Activated CD8-positive, alpha-beta memory T cell treated with anti-CD3 and anti-CD28 coated beads, Interleukin-2, amount 50 U/mL, for 1 hour (primary cell): Measurements from ENCODE around the gene IFNA17.
"Not testable (repeated sequence)": the region's sequence is repeated elsewhere in the genome, so short reads cannot be mapped to it uniquely, and the experiment has no call there.

Experiments used
- DNase-seq: peaks from one replicate; pipeline ENCODE4 v3.0.0-alpha.2; 2020; ENCODE audit errors: extremely low read depth

Gene IFNA17

DNA sequence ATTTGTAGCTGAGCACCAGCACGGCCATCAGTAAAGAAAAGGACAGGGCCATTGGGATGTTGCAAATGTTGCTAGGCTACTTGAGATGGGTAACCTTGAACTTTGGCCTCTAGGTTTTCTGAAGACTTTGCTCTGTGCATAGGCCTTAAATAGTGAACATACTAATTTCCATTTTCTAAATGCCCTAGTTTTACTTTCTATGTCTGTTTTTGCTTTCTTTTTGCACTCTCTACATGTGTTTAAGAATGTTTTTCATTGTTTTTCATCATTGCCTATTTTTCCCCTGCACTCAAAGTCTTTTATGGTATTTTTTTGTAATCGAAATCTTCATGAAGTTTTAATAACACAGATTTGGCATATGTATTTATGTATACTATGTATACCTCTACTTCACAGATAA, at the start of gene IFNA17:
TSS of gene IFNA17 (minus strand) at position 101 of the 400 bp plus-strand sequence. CDS start at position 52, 49 bp downstream.
- no peak for DNase-seq

DNA sequence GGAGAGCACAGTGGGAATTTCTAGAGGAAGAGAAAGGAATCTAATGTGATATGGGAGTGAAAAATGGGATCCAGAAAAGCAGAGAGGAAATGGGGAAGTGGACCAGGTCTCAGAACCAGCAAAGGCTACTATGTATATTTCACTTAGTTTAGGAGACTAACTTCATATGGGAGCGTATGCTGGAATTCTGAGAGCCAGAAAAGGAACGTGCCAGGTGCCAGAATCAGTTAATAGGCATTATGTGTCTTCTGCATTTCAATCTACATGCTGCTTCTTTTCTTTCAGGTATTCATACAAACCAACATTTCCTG, 40.3 kb upstream of the IFNA17 start:
- no peak for DNase-seq

DNA sequence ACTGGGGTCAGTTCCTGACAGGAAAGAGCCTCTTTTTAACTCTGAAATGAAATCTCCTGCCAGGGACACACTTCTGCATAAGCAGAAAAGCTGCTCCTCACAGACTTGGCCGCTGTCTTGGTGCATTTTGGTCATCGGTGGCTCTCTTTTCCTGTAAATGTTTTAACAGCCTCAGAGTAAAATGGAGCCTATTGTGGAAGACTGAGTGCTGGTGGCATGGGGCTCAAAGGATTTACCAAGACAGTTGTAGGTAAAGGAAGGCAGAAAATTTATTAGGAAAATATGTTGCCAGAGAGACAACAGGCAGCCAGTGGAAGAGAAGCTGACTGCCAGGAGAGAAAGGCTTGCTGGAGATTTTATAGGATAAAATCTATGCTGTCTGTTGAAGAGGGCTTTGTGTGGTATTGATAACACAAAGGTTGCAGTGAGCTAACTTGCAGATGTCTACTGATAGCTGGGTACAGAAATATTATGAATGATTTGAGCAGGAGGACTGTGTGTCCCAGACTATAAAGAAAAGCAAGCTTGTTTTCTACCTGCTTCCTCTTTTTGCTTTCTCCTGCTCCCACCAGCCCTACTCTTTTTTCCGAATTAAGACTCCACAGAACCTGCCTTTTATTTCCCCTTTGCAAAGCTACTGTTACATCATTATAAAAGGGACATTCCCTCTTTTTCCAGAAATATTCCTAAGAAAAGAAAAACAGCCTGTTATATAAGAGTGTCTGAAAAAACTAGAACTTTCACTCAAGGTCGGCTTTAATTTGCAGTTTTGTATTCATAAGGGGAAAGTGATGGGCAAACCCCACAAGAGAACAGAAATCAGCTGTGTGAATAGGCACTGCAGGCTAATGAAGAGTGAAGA, 39.7 kb upstream of the IFNA17 start:
- no peak for DNase-seq

DNA sequence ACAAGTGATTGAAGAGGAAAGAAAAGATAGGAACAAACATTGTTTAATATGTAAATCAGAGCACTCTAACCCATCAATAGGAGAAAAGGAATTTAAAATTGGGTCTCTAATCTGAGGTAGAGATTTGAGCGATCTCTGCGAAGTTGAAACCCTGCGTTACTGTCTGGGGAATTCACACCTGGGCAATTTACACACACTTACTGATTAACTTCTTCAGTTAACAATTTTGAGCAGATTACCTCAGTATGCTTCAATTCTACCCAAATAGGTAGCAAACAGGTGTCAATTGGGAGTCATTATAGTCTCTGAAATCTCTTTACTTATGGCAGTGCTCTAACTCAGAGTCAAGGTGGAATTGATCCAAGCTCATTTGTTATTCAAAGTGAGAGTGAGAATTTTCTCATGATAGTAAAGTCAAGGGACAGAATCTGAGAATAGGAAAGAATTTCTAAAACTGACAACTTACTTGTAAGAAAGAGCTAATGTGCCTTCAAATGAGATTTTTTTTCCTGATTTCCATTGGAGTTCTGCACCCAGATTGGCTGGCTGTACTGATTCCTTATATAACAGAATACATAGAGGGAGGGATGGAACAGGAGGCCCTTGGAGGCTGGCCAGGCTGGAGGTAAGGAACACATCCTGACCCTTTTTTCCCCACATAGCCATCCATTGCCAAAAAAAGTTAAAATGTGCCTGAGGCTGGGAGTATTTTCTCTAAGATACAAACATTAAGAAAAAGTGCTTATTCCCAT, 38.9 kb upstream of the IFNA17 start:
- no peak for DNase-seq

DNA sequence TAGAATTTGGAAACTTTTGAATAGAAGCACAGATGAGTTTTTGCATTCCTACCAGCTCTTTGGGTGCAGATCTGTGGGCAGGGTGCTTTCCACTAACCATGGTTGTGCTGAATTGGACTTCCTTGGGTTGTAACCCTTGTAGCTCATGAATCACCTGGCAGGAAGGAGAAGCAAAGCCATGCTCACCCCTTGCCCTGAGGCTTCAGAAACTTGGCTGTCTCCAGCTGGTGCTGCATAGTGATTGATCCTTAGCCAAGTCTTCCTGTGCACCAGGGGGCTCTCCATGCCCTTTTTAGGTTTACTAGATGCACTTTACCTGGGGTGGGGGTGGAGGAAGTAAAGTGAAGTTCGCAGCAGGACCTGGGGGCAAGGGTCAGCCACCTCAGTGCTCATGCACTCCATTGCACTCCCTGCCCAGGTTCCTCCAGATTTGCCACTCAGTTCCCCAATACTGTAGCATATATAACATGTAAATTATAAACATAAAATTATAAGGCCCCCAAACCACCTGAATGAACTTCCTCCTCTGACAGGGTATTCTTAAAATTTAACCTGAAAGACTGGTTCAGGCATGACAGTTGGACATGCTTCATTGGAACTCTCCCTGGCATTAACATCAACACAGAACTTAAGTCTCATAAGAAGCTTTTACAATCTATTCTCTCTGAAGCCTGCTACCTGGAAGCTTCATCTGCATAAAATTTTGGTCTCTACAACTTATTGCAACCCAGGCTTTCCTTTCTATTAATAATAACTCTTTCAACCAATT, 37.6 kb upstream of the IFNA17 start:
- no peak for DNase-seq

DNA sequence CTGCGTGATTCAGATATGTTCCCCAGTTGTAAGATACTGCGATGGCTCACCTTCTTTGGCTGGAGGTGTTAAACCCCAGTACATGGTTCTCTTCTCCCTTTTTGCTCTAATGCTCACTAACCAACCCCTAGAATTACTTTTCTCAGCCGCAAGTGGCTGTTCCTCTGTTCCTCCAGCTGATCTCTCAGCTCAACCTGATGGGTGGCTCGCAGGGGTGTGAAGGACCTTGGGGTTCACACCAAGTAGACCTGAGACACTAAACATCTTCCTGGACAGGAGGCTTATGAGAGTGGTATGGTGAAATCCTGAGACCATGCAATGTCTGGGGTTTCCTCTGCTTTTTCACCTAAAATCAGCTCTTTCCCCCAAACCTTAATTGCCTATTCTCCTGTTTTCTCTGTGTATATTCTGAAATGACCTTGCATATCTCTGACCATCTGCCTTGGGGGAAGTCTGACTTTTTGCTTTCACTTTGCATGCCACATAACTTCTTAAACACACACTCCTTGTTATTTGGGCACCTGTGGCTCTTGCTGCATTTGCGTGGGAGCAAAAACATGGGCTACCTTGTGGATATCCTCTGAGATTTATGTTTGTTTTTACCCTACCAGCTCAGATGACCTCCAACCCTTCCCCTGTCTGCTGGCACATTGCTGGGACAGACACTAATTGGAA, 27.7 kb upstream of the IFNA17 start:
- no peak for DNase-seq

DNA sequence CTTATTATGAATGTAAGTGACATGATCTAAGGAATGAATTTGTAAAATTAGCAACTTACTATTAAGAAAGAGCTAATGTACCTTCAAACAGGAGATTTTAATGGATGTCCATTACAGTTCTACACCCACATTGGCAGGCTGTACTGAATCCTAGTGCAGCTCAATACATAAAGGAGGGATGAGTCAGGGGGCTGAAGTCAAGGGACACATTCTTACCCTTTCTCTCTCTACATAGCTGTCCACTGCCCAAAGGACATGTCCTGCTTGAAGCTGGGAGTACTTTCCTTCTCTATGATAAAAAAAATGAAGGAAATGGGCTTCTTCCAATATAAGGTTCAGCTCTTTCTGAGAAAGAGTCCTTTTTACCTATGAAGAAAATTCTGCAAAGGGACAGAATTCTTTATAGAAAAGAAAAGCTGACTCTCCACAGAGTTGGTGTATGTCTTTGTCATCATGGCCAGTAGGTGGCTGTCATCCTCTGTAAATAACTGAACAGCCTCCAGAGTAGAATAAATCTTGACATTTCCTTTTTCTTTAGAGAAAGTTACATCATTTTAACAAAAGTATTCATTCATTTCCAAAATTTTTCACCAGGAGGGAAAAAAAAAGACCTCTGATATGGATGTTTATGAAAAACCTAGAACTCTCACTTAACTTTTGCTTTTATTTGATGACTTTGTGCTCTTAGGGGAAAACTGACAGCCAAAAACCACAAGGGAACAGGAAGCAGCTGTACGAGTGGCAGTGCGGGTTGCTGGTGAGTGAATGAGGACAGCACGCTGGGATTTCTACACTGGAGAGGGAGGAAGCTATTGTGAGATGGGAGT, 24.9 kb upstream of the IFNA17 start:
- DNase-seq, result no peak

DNA sequence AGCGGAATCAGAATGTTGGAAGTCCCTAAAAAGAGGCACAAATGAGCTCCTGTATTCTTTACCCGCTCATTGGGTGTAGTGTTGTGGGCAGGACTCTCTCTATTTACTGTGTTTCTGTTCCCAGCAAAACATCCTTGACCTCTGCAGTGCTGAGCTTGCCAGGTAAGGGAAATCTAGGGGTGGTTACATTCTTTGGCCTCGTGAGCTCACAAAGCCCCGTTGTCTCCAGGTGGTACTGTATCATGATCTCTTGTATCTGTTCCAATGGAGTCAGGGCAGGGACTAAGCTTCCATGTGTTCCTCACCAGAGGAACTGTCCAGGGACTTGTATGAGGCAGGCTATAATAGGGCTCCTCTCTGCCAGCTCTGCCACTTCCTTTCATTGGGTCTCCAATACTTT, 23.6 kb upstream of the IFNA17 start:
- no peak for DNase-seq

DNA sequence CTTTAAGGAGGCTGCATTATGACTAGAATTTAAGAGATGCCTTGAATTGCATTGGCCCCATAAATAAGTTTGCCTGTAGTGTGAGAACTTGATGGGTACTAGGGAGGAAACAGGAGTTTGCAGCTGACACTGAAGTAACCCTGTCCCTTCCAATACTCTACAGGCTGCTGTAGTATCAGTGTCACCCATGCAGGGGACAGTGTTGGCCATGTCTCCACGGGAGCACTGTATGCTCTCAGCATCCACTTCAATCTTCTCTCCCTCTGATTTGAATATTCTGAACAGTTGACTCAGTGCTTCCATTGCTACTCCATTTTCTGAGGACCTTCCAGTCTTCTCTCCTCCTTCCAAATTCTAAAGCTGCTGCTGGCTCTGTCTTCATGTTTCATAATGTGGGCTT, 23.2 kb upstream of the IFNA17 start:
- DNase-seq, result no peak

DNA sequence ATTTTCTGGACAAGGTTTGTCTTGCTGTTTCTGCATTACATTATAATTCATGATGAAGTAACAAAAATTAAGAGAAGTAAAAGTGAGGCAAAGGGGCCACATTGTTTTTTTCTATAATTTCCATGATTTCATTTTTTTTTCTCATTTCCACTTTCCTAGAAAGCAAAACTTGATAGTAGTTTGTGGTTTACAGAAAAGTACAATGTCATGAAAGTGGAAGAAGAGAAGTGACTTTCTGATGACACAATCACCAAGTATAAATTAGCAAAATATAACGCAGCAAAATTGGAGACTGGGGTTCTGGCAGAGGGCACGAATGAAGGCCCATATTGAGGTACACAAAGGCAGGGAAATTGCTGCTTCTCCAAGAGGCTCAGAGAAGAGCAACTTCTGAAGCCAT, 16.8 kb upstream of the IFNA17 start:
- DNase-seq, result no peak

DNA sequence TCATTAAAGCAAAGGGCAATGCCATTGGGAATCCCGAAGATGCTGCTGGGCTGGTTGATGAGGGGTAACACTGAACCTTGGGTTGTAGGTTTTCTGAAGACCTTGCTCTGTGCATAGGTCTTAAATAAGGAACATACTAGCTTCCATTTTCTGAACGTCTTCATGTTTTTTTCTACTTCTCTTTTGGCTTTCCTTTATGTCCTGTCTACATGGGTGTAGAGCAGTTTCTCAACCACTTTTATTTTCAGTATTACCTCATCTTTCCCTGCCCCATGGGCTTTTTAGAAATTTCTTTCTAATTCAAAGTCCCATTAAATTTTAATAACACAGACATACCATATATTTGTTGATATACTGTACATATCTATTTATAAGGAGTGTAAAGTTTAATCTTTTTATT, 11.9 kb upstream of the IFNA17 start, which contains the start of gene IFNA14:
TSS of gene IFNA14 (minus strand) at position 95 of the 400 bp plus-strand sequence. CDS start at position 25, 70 bp downstream.
- DNase-seq, result no peak

DNA sequence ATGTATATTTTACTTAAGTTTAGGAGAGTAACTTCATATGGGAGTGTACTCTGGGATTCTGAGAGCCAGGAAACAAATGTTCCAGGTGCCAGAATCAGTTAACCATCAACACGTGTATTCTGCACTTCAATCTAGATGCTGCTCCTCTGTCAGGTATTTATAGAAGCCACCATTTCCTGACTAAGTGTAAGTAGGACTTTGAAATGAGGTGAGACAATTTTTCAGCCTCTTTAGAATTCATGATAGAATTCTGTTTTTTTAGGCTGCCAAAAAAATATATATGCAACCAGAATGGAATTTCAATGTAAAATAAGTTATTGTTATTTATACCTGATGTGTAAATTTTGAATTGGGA, 8.3 kb upstream of the IFNA17 start:
- not testable (repeated sequence) for DNase-seq

DNA sequence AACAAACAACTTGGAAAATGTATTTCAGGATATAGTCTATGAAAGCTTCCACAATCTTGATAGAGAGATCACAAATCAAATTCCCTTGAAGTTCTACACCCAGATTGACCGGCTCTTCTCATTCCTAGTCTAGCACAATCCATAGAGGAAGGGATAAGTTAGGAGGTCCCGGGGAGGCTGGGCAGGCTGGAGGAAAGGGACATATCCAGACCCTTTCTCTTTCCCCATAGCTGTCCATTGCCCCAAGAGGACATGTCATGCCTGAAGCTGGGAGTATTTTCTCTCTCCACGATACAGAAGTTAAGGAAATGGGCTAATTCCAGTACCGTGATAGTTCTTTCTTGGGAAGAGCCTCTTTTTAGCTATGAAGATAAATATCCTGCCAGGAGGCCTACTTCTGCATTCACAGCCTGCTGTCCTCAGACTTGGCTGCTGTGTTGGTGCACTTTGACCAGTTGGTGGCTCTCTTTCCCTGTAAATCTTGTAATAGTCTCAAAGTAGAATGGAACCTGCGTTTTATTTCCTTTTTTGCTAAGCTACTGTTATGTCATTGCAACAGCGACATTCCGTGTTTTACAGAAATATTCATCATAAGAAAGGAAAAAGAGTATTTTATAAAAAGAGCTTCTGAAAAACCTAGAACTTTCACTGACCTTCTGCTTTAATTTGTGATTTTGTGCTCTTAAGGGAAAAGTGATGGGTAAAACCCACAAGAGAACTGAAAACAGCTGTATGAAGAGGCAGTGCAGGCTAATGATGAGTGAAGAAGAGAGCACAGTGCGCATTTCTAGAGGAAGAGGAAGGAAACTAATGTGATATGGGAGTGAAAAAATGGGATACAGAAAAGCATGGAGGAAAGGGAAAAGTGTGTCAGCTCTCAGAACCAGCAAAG, 7.7 kb upstream of the IFNA17 start:
- not testable (repeated sequence) for DNase-seq

DNA sequence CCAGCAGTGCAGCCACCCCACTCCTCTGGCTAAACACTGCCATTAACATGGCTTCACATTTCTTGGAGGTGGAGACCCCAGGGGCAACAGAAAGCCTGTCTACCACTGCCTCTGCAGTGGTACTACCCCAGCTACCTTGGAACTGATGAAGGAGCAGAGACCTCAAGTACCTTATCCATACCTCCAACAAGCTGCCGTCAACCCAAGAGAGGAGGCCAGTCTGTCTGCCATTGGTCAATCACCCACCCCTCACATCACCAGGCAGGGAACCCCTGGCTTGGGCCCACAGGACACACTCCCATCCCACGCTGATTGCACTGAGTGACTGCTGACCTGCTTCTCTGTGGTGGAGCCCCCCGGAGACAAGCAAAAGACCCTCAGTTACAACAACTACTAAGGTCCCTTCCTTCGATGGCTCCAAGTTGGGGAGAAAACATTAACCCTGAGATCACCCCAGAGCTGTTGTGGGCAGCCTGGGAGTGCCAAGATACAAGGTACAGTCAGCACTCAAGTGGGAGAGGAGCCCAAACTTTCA, 6.2 kb upstream of the IFNA17 start:
- no peak for DNase-seq

DNA sequence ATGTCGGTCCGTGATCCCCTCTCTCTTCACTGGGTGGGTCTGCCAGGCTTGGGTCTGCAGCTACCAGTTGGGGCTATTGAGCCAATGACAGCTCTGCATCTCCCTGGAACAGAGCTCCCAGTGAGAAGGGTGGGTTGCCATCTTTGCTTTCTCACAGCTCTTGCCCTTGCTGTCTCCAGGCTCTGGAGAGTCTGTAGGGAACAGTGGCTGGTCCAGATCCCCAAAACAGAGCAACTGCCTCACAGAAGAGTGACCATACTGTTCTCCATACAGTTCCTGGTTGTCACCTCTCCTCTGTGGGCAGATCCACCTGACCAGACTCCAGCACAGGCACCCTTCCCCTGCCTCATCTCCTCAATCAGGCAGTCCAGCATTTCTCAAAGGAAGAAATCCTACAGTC, 5.2 kb upstream of the IFNA17 start:
- DNase-seq, result no peak

DNA sequence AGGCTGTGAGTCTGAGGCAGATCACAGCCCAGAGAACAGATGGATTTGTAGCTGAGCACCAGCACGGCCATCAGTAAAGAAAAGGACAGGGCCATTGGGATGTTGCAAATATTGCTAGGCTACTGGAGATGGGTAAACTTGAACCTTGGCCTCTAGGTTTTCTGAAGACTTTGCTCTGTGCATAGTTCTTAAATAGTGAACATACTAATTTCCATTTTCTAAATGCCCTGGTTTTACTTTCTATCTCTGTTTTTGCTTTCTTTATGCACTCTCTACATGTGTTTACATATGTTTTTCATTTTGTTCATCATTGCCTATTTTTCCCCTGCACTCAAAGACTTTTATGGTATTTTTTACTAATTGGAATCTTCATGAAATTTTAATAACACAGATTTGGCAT, 10.8 kb downstream of the IFNA17 start, which contains the start of gene IFNA16:
TSS of gene IFNA16 (minus strand) at position 101 of the 400 bp plus-strand sequence. CDS start at position 95, 6 bp downstream.
- DNase-seq, result not testable (repeated sequence)

DNA sequence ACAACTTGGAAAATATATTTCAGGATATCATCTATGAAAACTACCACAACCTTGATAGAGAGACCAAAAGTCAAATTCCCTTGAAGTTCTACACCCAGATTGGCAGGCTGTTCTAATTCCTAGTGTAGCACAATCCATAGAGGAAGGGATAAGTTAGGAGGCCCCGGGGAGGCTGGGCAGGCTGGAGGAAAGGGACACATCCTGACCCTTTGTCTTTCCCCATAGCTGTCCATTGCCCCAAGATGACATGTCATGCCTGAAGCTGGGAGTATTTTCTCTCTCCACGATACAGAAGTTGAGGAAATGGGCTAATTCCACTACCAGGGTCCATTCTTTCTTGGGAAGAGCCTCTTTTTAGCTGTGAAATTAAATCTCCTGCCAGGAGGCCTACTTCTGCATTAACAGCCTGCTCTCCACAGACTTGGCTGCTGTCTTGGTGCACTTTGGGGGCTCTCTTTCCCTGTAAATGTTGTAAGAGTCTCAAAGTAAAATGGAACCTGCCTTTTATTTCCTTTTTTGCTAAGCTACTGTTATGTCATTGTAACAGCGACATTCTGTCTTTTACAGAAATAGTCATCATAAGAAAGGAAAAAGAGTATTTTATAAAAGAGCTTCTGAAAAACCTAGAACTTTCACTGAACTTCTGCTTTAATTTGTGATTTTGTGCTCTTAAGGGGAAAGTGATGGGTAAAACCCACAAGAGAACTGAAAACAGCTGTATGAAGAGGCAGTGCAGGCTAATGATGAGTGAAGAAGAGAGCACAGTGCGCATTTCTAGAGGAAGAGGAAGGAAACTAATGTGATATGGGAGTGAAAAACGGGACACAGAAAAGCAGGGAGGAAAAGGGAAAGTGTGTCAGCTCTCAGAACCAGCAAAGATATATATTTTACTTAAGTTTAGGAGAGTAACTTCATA, 14.4 kb downstream of the IFNA17 start:
- not testable (repeated sequence) for DNase-seq

DNA sequence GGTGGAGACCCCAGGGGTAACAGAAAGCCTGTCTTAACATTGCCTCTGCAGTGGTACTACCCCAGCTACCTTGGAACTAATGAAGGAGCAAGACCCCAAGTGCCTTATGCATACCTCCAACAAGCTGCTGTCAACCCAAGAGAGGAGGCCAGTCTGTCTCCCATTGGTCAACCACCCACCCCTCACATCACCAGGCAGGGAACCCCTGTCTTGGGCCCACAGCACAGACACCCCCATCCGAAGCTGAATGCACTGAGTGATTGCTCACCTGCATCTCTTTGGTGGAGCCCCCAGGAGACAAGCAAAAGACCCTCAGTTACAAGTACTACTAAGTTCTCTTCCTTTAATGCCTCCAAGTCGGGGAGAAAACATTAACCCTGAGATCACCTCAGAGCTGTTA, 15.9 kb downstream of the IFNA17 start:
- DNase-seq, result not testable (repeated sequence)
